Measurements from ENCODE around the gene ZSCAN21. TPM values are rescaled to one million over a fixed set of nuclear protein-coding genes. Genes with fewer than 3 reads are reported as not detected.
A peak's percentile ranks its signal among the peaks of the same experiment; 100 is the strongest.

ZSCAN21 gene
- total and polyA plus RNA-seq, 12 donors, result 10.0 to 22.7 (median 13.6) TPM

GRCh38 chr7:100013328-100013676, 36.3 kb upstream of the ZSCAN21 start:
- Histone ChIP-seq H3K4me3 (no peak overlapping the region), H3K4me1 (replicated peaks in 1 of 2) (peaks cover 14 to 25% of the 10 kb centered on the region in 2 donors), H3K27me3 (no peaks in the 10 kb centered on the region), H3K9me3 (replicated peaks in 1 of 3) (no peaks in the 10 kb centered on the region), H3K36me3 (replicated peaks in 1 of 2) (no peaks in the 10 kb centered on the region), H3K27ac (no peak overlapping the region)
- DNase-seq, result no peak
- 66 to 74% (median 68%) methylated on average over 3 of the region's 3 CpGs for WGBS, 4 donors
- TF ChIP-seq CTCF (IDR thresholded peaks at IDR 0.05), result no peak
- TF ChIP-seq POLR2A (IDR thresholded peaks at IDR 0.05), result no peak
- intact Hi-C loops (cut with DNase I), result loop anchor here in 1 of 2 donors (5.0 kb wide), 1 partner anchor 39 kb away; no protein-coding TSS in a partner anchor

GRCh38 chr7:100015232-100016214, 34.1 kb upstream of the ZSCAN21 start, which contains the start of gene ZKSCAN1:
Gene ZKSCAN1 (plus strand): TSS chr7:100015596. CDS start chr7:100023507, 7,911 bp downstream.
- H3K27me3 ChIP-seq, result no peaks in the 10 kb centered on the region
- intact Hi-C loops (cut with DNase I), result no loop called here
- H3K27ac ChIP-seq, result peak within 1 kb of the TSS; percentile 89 to 99 (median 99)
- TF ChIP-seq CTCF (IDR thresholded peaks at IDR 0.05) (no peak), POLR2A (IDR thresholded peaks at IDR 0.05) (peak; percentile 49 to 90)
- H3K4me3 ChIP-seq, result peak within 1 kb of the TSS; percentile 21 to 98 (median 82)
- H3K4me1 ChIP-seq (replicated peaks in 1 of 2), result peaks cover 14 to 42% of the 10 kb centered on the region in 2 donors
- 1 to 4% (median 2%) methylated on average over 23 to 70 of the region's 70 CpGs for WGBS, 4 donors
- H3K9me3 ChIP-seq (replicated peaks in 1 of 3), result no peaks in the 10 kb centered on the region
- peaks cover 0 to 8% of the 10 kb centered on the region in 2 donors for H3K36me3 ChIP-seq (replicated peaks in 1 of 2)
- peak; percentile 87 to 95 (median 92) for DNase-seq

- peak in 1 of 2 donors; percentile 59 for TF ChIP-seq POLR2A (IDR thresholded peaks at IDR 0.05)
- no peak for TF ChIP-seq CTCF (IDR thresholded peaks at IDR 0.05)
- Histone ChIP-seq H3K27me3 (no peaks in the 10 kb centered on the region), H3K4me3 (peak overlapping the region; percentile 21 to 98 (median 82)), H3K27ac (peak overlapping the region; percentile 89 to 99 (median 99)), H3K9me3 (replicated peaks in 1 of 3) (no peaks in the 10 kb centered on the region), H3K4me1 (replicated peaks in 1 of 2) (peaks cover 17 to 46% of the 10 kb centered on the region in 2 donors), H3K36me3 (replicated peaks in 1 of 2) (peaks cover 0 to 8% of the 10 kb centered on the region in 2 donors)
- WGBS, 4 donors, result 11 to 17% (median 15%) methylated on average over 11 of the region's 11 CpGs
- DNase-seq, result peak in 2 of 7 donors; percentile 27 to 47
- intact Hi-C loops (cut with DNase I), result no loop called here
These were observed 33.2 kb upstream of the ZSCAN21 start for GRCh38 chr7:100016215-100016901.

GRCh38 chr7:100017300-100017699, 32.3 kb upstream of the ZSCAN21 start:
- TF ChIP-seq CTCF (IDR thresholded peaks at IDR 0.05) (no peak), POLR2A (IDR thresholded peaks at IDR 0.05) (no peak)
- H3K4me3 ChIP-seq, result peak overlapping the region in 1 of 4 donors; percentile 84
- WGBS, 4 donors, result 63 to 69% (median 67%) methylated on average over 11 of the region's 11 CpGs
- intact Hi-C loops (cut with DNase I), result no loop called here
- no peaks in the 10 kb centered on the region for H3K27me3 ChIP-seq
- H3K4me1 ChIP-seq (replicated peaks in 1 of 2), result peaks cover 17 to 53% of the 10 kb centered on the region in 2 donors
- peaks cover 0 to 15% of the 10 kb centered on the region in 2 donors for H3K36me3 ChIP-seq (replicated peaks in 1 of 2)
- no peaks in the 10 kb centered on the region for H3K9me3 ChIP-seq (replicated peaks in 1 of 3)
- peak overlapping the region in 3 of 5 donors; percentile 28 to 99 (median 99) for H3K27ac ChIP-seq
- DNase-seq, result peak in 1 of 7 donors; percentile 21
